Measurements from ENCODE around the gene ZC3H18.

- TF ChIP-seq, protein P1, sequence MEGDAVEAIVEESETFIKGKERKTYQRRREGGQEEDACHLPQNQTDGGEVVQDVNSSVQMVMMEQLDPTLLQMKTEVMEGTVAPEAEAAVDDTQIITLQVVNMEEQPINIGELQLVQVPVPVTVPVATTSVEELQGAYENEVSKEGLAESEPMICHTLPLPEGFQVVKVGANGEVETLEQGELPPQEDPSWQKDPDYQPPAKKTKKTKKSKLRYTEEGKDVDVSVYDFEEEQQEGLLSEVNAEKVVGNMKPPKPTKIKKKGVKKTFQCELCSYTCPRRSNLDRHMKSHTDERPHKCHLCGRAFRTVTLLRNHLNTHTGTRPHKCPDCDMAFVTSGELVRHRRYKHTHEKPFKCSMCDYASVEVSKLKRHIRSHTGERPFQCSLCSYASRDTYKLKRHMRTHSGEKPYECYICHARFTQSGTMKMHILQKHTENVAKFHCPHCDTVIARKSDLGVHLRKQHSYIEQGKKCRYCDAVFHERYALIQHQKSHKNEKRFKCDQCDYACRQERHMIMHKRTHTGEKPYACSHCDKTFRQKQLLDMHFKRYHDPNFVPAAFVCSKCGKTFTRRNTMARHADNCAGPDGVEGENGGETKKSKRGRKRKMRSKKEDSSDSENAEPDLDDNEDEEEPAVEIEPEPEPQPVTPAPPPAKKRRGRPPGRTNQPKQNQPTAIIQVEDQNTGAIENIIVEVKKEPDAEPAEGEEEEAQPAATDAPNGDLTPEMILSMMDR (conservative IDR thresholded peaks at IDR 0.05) = no peak
- TF ChIP-seq EZH2 (IDR thresholded peaks at IDR 0.05; ENCODE audit: low read depth) = no peak
Measured at GRCh38 chr16:88596483-88596882, 26.3 kb downstream of the ZC3H18 start.
